Left ventricle myocardium superior (tissue), 1 donor: ENCODE measurements around the gene PAPOLB. TPM values are rescaled to one million over a fixed set of nuclear protein-coding genes. Genes with fewer than 3 reads are reported as not detected.
A peak's percentile ranks its signal among the peaks of the same experiment; 100 is the strongest.
"Not testable (repeated sequence)": the region's sequence is repeated elsewhere in the genome, so short reads cannot be mapped to it uniquely, and the experiment has no call there.

Source experiments
- ATAC-seq: fragments of 200-7000 bp; cut with Tn5 transposase; one replicate; pipeline ENCODE4 v1.9.1; 2020; ENCODE audit warnings: mild to moderate bottlenecking, moderate library complexity
- DNase-seq: peaks from one replicate; pipeline ENCODE4 v3.0.0-alpha.2; 2020
- intact Hi-C: fragments of 100-400 bp; cut with micrococcal nuclease; formaldehyde crosslinking; loops from one replicate; pipeline ENCODE4 v1.11.0; 2022
- long read RNA-seq: library from polyadenylated mRNA; unstranded; transcript quantifications from one replicate; pipeline ENCODE4 v2.0.0, GENCODE V29; 2021
- total RNA-seq: library from RNA; stranded (reverse); fragmentation: NEBNext Ultra II Directional; extraction: Animal tissue kit (Norgen Biotek cat#: 25700); gene quantifications from one replicate; pipeline ENCODE4 v1.2.1, GENCODE V29; 2021
- donor health status: DM: no; HTN: yes; CAD: no; lungs with severe emphysema.

PAPOLB gene
- total RNA-seq: 0.05 TPM
- long read RNA-seq: 0 reads

DNA sequence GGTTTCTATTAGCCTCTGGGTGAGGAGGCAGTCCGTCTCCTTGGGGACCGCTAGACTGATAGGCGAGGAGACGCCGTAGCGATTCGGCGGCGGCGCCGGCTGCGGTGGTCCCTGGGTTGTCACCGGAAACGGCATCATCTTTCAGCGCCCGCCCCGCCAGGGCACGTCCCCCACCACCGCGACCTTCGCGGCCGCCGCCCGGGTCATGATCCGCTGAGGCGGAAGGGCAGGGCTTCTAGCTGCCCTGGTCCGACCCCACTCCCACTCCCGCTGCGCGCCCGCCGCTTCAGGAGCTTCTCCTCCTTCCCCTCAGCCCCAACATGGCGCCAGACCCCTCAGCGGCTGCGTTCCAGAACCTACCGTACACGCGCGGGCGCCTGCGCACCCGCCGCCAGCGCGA, at the start of gene PAPOLB:
PAPOLB (minus strand) TSS at position 358 of the 400 bp plus-strand sequence; CDS start at position 138, 220 bp downstream.
- intact Hi-C loops: no loop called here
- DNase-seq (peak; percentile 33), ATAC-seq (peak; percentile 27)

- intact Hi-C loops: no loop called here
- DNase-seq (no peak), ATAC-seq (no peak)
These were observed 49.4 kb upstream of the PAPOLB start for GRCh38 chr7:4911111-4911828.

- no peak for DNase-seq
- ATAC-seq: no peak
- intact Hi-C loops: no loop called here
These were observed 44.9 kb upstream of the PAPOLB start for GRCh38 chr7:4906682-4907081.

GRCh38 chr7:4905171-4905570, 43.3 kb upstream of the PAPOLB start:
- DNase-seq (no peak), ATAC-seq (no peak)
- intact Hi-C loops: no loop called here

- ATAC-seq: no peak
- intact Hi-C loops: no loop called here
- no peak for DNase-seq
These were observed 42.5 kb upstream of the PAPOLB start for GRCh38 chr7:4904346-4904745.

- intact Hi-C loops: no loop called here
- ATAC-seq (no peak), DNase-seq (no peak)
These were observed 33.9 kb upstream of the PAPOLB start for GRCh38 chr7:4895766-4896165.

GRCh38 chr7:4894482-4894881, 32.7 kb upstream of the PAPOLB start:
- ATAC-seq: no peak
- intact Hi-C loops: no loop called here
- no peak for DNase-seq

GRCh38 chr7:4893929-4894475, 32.2 kb upstream of the PAPOLB start:
- intact Hi-C loops: no loop called here
- DNase-seq (no peak), ATAC-seq (no peak)

GRCh38 chr7:4893188-4893587, 31.4 kb upstream of the PAPOLB start:
- intact Hi-C loops, ATAC-seq, DNase-seq: not testable (repeated sequence)

DNA sequence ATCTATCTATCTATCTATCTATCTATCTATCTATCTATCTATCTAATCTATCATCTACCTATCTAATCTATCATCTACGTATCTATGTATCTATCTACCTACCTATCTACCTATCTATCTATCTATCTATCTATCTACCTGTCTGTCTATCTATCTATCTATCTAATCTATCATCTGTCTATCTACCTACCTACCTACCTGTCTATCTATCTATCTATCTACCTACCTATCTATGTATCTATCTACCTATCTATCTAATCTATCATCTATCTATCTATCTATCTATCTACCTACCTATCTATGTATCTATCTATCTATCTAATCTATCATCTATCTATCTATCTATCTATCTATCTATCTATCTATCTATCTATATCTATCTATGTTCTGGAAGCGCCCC, 29.7 kb upstream of the PAPOLB start:
- DNase-seq, ATAC-seq, intact Hi-C loops: not testable (repeated sequence)

DNA sequence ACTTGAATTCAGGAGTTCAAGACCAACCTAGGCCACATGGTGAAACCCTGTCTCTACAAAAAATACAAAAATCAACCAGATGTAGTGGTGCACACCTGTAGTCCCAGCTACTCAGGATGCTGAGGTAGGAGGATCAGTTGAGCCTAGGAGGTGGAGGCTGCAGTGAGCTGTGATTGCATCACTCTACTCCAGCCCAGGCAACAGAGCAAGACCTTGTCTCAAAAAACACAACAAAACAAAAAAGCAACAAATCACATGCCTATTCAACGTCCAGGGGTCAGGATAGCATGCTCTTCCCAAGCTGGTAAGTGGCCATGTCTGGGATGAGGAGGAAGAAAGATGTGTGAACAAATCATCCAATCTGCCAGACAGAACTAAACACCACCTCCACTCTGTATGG, 27.9 kb upstream of the PAPOLB start:
- intact Hi-C loops: no loop called here
- no peak for ATAC-seq
- no peak for DNase-seq

- intact Hi-C loops: no loop called here
- ATAC-seq (no peak), DNase-seq (no peak)
These were observed 26.3 kb upstream of the PAPOLB start for GRCh38 chr7:4888161-4888560.

- intact Hi-C loops: no loop called here
- no peak for ATAC-seq
- DNase-seq: no peak
These were observed 24.8 kb upstream of the PAPOLB start for GRCh38 chr7:4886671-4887070.

DNA sequence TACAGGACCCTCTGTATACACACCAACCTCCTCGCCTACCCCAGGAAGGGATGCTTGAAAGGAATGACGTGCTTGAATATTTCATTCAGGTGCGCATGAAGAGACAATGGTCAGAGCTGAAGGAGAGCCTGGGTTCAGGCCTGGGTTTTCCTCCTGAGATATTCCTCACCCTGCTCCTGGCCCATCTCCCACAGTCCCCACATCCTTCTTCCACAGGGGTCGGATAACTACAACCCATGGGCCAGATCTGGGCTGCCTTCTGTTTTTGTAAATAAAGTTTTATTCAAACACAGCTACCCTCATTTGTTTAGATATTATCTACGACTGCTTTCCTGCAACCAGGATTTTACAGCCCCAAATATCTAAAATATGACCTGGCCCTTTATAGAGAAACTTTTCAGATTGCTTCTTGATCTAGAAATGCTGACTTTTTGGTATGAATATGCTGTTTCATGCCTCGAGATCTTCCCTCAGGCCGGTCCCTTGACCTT, 23.5 kb upstream of the PAPOLB start:
- ATAC-seq (no peak), DNase-seq (no peak)
- intact Hi-C loops: no loop called here

GRCh38 chr7:4884164-4884563, 22.3 kb upstream of the PAPOLB start:
- ATAC-seq: no peak

DNA sequence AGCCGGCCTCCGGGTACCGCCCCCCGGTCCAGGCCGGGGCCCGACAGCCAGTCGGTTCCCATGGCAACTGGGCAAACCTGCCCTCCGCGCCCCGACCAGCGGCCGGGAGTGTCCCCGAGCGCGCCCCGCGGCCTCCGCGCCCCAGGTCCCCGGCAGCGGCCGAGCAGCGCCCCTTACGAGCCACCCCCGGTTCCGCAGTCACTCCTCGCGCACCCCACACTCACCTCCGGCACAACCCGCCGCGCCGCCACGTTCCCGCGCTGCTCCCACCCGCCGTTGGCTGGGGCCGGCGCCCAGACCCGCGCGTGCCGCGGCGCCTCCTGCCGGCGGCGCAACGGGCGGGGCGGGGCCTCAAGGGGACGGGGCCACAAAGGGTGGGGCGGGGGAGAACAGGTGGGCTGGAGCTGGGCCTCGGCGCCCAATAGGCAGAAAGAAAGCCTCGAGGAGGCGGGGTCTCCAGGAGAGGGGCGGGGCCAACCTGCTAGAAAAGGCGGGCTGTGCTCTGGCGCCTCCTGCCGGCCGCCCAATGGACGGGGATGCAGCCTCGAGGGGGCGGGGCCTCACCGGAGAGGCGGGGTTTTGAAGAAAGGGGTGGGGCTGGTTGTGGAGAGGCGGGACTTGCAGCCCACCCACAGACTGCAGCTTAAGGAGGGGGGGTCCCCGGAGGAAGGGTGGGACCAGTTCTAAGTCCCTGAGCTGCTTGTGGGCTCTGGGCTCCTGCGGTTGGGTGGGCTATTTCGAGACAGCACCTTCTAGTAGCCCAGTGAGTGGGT, 21.7 kb upstream of the PAPOLB start, which contains the start of gene RADIL:
RADIL (minus strand) TSS at position 345 of the 773 bp plus-strand sequence. CDS start 5,577 bp downstream, outside the sequence.
- intact Hi-C loops: no loop called here
- ATAC-seq: peak; percentile 92
- DNase-seq: peak; percentile 96

More at GRCh38 chr7:4884164-4884563, 22.3 kb upstream of the PAPOLB start:
- intact Hi-C loops: no loop called here
- no peak for DNase-seq

- intact Hi-C loops: no loop called here
- ATAC-seq: no peak
- DNase-seq: no peak
These were observed 21.2 kb upstream of the PAPOLB start for GRCh38 chr7:4883033-4883371.

DNA sequence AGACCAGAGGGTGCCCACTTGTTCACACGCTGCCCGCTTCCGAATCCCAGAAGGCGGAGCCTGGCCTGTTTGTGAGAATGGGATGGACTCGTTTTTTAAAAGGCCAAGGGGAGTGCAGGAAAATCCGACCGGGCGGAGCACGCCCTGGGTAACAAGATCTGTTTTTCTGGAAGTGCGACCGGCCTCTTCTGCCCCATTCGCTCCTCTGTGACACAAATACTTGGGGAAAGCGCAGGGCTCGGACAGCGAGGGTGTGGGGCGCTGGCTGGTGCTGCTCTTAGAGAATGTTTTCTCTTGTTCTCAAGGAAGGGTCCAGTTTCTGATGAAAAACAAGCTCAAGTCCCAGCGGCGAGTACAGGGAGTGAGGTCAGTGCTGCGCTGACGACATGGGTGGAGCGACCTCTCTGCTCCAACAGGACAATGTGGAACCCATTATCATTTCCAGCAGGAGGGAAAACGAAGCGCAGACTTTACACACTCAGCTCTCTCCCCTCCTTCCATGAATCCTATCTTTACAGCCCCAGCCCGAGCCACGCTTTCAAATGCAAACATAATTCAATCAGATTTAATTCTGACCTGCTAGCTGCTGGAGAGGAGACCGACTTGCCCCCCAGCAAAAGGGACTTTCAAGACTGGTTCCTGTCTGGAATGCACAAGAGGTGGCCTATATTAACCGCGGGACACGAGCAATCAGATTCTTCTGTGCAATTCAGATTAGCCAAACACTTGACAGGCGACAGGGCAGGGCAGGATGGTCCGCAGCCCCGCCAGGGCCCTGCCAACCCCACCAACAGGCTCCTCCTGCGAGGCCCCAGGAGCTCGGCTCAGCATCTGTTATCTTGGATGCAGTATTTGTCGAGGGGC, 20.6 kb upstream of the PAPOLB start:
- intact Hi-C loops: no loop called here
- ATAC-seq: peak; percentile 78

GRCh38 chr7:4880218-4880617, 18.4 kb upstream of the PAPOLB start:
- DNase-seq: no peak
- intact Hi-C loops: no loop called here
- no peak for ATAC-seq

More for the DNA sequence above, 20.6 kb upstream of the PAPOLB start:
- peak; percentile 77 for DNase-seq
